ENCODE results near the gene ARL6IP4. TPM values are rescaled to one million over a fixed set of nuclear protein-coding genes. Genes with fewer than 3 reads are reported as not detected.

The ARL6IP4 gene
- total and polyA plus RNA-seq, 2 donors from 2014 or later = 168 to 362 TPM

DNA sequence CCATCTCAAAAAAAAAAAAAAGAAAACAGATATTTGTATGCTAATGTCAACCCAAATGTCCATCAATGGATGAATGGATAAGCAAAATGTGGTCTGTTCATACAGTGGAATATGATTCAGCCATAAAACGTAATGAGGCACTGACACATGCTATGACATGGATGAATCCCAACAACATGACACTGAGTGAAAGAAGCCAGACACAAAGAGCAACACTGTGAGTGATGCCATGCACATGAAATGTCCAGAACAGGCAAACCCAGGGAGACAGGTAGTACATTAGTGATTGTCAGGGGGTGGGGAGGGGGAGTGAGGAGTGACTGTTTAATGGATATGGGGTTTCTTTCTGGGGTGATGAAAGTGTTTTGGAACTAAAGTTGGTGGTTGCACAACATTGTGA, 50.2 kb downstream of the ARL6IP4 start:
- Histone ChIP-seq H3K4me3 (ENCODE audit: low read length in 3 of 3) (no peak overlapping the region), H3K9me3 (ENCODE audit: control insufficient read depth in 2 of 3, insufficient read depth in 1 of 3, low read length in 3 of 3) (no peaks in the 10 kb centered on the region), H3K4me1 (ENCODE audit: control insufficient read depth in 2 of 3, insufficient read depth in 2 of 3, low read depth in 1 of 3, low read length in 3 of 3) (no peaks in the 10 kb centered on the region), H3K9ac (ENCODE audit: low read length in 3 of 3) (no peak overlapping the region), H3K27ac (ENCODE audit: low read depth in 2 of 2, low read length in 2 of 2) (no peak overlapping the region), H3K27me3 (ENCODE audit: control insufficient read depth, insufficient read depth, low read length) (no peaks in the 10 kb centered on the region), H3K36me3 (ENCODE audit: control insufficient read depth in 2 of 3, insufficient read depth in 3 of 3, low read length in 3 of 3) (peaks cover 0 to 19% (median 6%) of the 10 kb centered on the region in 3 donors)
- DNase-seq = peak in 1 of 5 donors; percentile 9
- intact Hi-C loops (cut with DNase I) = no loop called here
- TF ChIP-seq, protein P1, sequence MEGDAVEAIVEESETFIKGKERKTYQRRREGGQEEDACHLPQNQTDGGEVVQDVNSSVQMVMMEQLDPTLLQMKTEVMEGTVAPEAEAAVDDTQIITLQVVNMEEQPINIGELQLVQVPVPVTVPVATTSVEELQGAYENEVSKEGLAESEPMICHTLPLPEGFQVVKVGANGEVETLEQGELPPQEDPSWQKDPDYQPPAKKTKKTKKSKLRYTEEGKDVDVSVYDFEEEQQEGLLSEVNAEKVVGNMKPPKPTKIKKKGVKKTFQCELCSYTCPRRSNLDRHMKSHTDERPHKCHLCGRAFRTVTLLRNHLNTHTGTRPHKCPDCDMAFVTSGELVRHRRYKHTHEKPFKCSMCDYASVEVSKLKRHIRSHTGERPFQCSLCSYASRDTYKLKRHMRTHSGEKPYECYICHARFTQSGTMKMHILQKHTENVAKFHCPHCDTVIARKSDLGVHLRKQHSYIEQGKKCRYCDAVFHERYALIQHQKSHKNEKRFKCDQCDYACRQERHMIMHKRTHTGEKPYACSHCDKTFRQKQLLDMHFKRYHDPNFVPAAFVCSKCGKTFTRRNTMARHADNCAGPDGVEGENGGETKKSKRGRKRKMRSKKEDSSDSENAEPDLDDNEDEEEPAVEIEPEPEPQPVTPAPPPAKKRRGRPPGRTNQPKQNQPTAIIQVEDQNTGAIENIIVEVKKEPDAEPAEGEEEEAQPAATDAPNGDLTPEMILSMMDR (IDR thresholded peaks at IDR 0.05; ENCODE audit: borderline replicate concordance, extremely low read depth, insufficient read depth) = no peak
- no peak for FAIRE-seq

DNA sequence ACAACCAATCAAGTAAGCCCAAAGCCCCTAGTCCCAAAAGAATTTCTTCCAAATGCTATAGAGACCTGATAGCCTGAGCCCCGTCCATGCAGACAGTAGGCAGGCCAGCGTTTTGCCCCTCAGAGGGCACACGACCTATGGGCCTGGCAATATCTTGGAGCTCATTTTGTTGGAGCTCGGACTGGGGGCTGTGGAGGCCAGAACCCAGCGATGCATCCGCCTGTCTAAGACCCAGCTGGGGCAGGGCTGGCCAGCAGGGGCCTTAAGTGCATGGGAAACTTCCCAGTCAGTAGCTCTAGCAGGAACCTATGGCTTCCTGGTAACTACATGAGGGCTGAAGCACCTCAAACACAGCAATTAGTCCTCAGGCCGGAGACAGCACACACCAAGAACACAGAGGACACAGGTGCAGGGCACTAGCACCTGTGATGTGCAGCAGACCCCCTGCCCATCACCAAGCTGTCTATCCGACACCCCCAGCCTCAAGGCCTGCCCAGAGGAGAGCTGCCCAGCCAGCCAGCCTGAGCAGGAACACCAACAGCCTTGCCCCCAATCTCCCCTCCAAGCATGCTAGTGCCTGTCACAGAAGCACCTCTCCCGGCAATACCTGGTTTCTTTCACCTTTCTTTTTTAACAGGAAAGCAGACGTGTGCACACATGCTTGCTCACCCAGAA, 50.8 kb downstream of the ARL6IP4 start:
- TF ChIP-seq, protein P1 (IDR thresholded peaks at IDR 0.05; ENCODE audit: borderline replicate concordance, extremely low read depth, insufficient read depth) = no peak

More for the DNA sequence above, 50.8 kb downstream of the ARL6IP4 start:
- H3K36me3 ChIP-seq (ENCODE audit: control insufficient read depth in 2 of 3, insufficient read depth in 3 of 3, low read length in 3 of 3) = peaks cover 0 to 19% (median 6%) of the 10 kb centered on the region in 3 donors
- no peaks in the 10 kb centered on the region for H3K4me1 ChIP-seq (ENCODE audit: control insufficient read depth in 2 of 3, insufficient read depth in 2 of 3, low read depth in 1 of 3, low read length in 3 of 3)
- intact Hi-C loops (cut with DNase I) = no loop called here
- H3K9ac ChIP-seq (ENCODE audit: low read length in 3 of 3) = no peak overlapping the region
- H3K27me3 ChIP-seq (ENCODE audit: control insufficient read depth, insufficient read depth, low read length) = no peaks in the 10 kb centered on the region
- DNase-seq (peak in 2 of 5 donors; percentile 19 to 40), FAIRE-seq (no peak)
- no peak overlapping the region for H3K4me3 ChIP-seq (ENCODE audit: low read length in 3 of 3)
- H3K9me3 ChIP-seq (ENCODE audit: control insufficient read depth in 2 of 3, insufficient read depth in 1 of 3, low read length in 3 of 3) = no peaks in the 10 kb centered on the region
- no peak overlapping the region for H3K27ac ChIP-seq (ENCODE audit: low read depth in 2 of 2, low read length in 2 of 2)

Small RNAs within 50 kb of the gene (microRNA-seq; reads per million reads assigned to microRNA genes)
- gene MIR4304 = not detected

Other genes starting within 250 kb of the ARL6IP4 start
- 0.72 TPM for gene HCAR1, start 249.8 kb upstream of the ARL6IP4 start, total RNA-seq
- 0.99 TPM for gene HCAR1, start 249.8 kb upstream of the ARL6IP4 start, polyA plus RNA-seq (ENCODE audit: insufficient read depth, low read depth, low replicate concordance)
- 35.7 TPM for gene DENR, start 227.9 kb upstream of the ARL6IP4 start, total RNA-seq
- 31.5 TPM for gene DENR, start 227.9 kb upstream of the ARL6IP4 start, polyA plus RNA-seq (ENCODE audit: insufficient read depth, low read depth, low replicate concordance)
- gene CCDC62, start 206.1 kb upstream of the ARL6IP4 start, total RNA-seq = 0.22 TPM
- gene CCDC62, start 206.1 kb upstream of the ARL6IP4 start, polyA plus RNA-seq (ENCODE audit: insufficient read depth, low read depth, low replicate concordance) = not detected
- gene HIP1R, start 145.2 kb upstream of the ARL6IP4 start, total RNA-seq = 87.8 TPM
- 39.4 TPM for gene HIP1R, start 145.2 kb upstream of the ARL6IP4 start, polyA plus RNA-seq (ENCODE audit: insufficient read depth, low read depth, low replicate concordance)
- gene VPS37B, start 84.6 kb upstream of the ARL6IP4 start, total RNA-seq = 47.8 TPM
- gene VPS37B, start 84.6 kb upstream of the ARL6IP4 start, polyA plus RNA-seq (ENCODE audit: insufficient read depth, low read depth, low replicate concordance) = 21.4 TPM
- 7.6 TPM for gene ABCB9, start 14.2 kb upstream of the ARL6IP4 start, total RNA-seq
- 4.6 TPM for gene ABCB9, start 14.2 kb upstream of the ARL6IP4 start, polyA plus RNA-seq (ENCODE audit: insufficient read depth, low read depth, low replicate concordance)
- gene OGFOD2, start 5.4 kb upstream of the ARL6IP4 start, total RNA-seq = 22.9 TPM
- gene OGFOD2, start 5.4 kb upstream of the ARL6IP4 start, polyA plus RNA-seq (ENCODE audit: insufficient read depth, low read depth, low replicate concordance) = 27.5 TPM
- 41.7 TPM for gene PITPNM2, start 170.4 kb downstream of the ARL6IP4 start, total RNA-seq
- gene PITPNM2, start 170.4 kb downstream of the ARL6IP4 start, polyA plus RNA-seq (ENCODE audit: insufficient read depth, low read depth, low replicate concordance) = 5.7 TPM